ENCODE data around the gene LRRC28.

DNA sequence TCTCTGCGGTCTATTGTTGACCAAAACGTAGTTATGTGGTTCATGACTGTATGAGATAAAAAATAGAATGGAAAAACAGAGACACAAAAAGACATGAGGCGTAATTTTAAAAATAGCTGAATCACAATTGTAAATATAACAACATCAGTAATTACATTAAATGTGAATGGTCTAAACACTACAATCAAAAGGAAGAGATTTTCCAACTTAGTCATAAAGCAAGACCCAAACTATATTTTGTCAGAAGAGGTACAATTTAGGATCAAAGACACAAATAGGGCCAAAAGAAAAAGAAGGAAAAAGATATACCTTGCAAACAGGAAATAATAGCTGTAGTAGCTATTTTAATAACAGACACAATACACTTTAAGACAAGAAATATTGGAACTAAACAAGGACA lies 61.5 kb downstream of the LRRC28 start:
- no peak for TF ChIP-seq EP300 (IDR thresholded peaks at IDR 0.05; ENCODE audit: borderline replicate concordance in 1 of 2, low read depth in 1 of 2, low read length in 1 of 2)
- TF ChIP-seq, protein P1, sequence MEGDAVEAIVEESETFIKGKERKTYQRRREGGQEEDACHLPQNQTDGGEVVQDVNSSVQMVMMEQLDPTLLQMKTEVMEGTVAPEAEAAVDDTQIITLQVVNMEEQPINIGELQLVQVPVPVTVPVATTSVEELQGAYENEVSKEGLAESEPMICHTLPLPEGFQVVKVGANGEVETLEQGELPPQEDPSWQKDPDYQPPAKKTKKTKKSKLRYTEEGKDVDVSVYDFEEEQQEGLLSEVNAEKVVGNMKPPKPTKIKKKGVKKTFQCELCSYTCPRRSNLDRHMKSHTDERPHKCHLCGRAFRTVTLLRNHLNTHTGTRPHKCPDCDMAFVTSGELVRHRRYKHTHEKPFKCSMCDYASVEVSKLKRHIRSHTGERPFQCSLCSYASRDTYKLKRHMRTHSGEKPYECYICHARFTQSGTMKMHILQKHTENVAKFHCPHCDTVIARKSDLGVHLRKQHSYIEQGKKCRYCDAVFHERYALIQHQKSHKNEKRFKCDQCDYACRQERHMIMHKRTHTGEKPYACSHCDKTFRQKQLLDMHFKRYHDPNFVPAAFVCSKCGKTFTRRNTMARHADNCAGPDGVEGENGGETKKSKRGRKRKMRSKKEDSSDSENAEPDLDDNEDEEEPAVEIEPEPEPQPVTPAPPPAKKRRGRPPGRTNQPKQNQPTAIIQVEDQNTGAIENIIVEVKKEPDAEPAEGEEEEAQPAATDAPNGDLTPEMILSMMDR (IDR thresholded peaks at IDR 0.05): no peak
- TF ChIP-seq EZH2phosphoT487 (IDR thresholded peaks at IDR 0.05; ENCODE audit: borderline replicate concordance, low read depth): no peak
- no peak for TF ChIP-seq TAF1 (IDR thresholded peaks at IDR 0.05; ENCODE audit: borderline replicate concordance, low read depth, low read length)
